ENCODE data around the gene FAM83B.

- TF ChIP-seq EP300 (IDR thresholded peaks at IDR 0.05) (no peak), E2F6 (IDR thresholded peaks at IDR 0.05; ENCODE audit: borderline replicate concordance, low read depth) (no peak), REST (IDR thresholded peaks at IDR 0.05) (no peak), SREBF2 (IDR thresholded peaks at IDR 0.05) (no peak), POLR2A (IDR thresholded peaks at IDR 0.05; ENCODE audit: low read length) (no peak), NR3C1 (IDR thresholded peaks at IDR 0.05) (no peak)
- TF ChIP-seq, protein P1, sequence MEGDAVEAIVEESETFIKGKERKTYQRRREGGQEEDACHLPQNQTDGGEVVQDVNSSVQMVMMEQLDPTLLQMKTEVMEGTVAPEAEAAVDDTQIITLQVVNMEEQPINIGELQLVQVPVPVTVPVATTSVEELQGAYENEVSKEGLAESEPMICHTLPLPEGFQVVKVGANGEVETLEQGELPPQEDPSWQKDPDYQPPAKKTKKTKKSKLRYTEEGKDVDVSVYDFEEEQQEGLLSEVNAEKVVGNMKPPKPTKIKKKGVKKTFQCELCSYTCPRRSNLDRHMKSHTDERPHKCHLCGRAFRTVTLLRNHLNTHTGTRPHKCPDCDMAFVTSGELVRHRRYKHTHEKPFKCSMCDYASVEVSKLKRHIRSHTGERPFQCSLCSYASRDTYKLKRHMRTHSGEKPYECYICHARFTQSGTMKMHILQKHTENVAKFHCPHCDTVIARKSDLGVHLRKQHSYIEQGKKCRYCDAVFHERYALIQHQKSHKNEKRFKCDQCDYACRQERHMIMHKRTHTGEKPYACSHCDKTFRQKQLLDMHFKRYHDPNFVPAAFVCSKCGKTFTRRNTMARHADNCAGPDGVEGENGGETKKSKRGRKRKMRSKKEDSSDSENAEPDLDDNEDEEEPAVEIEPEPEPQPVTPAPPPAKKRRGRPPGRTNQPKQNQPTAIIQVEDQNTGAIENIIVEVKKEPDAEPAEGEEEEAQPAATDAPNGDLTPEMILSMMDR (IDR thresholded peaks at IDR 0.05): no peak
These were observed 43.6 kb upstream of the FAM83B start for GRCh38 chr6:54802775-54803634.

All from A549 (cell line).